ENCODE measurements around the gene TTLL12.

GRCh38 chr22:43127166-43127908 lies 59.6 kb downstream of the TTLL12 start:
- TF ChIP-seq CTCF (IDR thresholded peaks at IDR 0.05; ENCODE audit: low read length) (no peak), EZH2 (IDR thresholded peaks at IDR 0.05; ENCODE audit: borderline replicate concordance, low read length) (no peak)

All from OCI-LY1 (cell line).